SK-N-SH (cell line): ENCODE data around the gene PARP4.

Source experiments
- CHD2 ChIP-seq: fragments of 150-350 bp; IDR thresholded peaks from 2 replicates; pipeline ENCODE4 v1.6.1; 2018; ENCODE audit warnings: low read length; ENCODE audit not compliant: partially characterized antibody
- CTCF ChIP-seq: fragments of 200-600 bp; sonication (generic); IDR thresholded peaks from 2 replicates; pipeline ENCODE4 v1.6.1; 2017; ENCODE audit warnings: antibody characterized with exemption, mild to moderate bottlenecking, moderate library complexity
- EZH2phosphoT487 ChIP-seq: fragments of 200-600 bp; sonication (generic); IDR thresholded peaks from 2 replicates; pipeline ENCODE4 v1.6.1; 2017; ENCODE audit warnings: low read depth, mixed run types, mild to moderate bottlenecking, antibody characterized with exemption, moderate library complexity, borderline replicate concordance
- GABPA ChIP-seq: IDR thresholded peaks from 2 replicates; pipeline ENCODE4 v1.4.0; 2012; ENCODE audit warnings: low read depth, mild to moderate bottlenecking
- MXI1 ChIP-seq: IDR thresholded peaks from 2 replicates; pipeline ENCODE4 v1.6.1; 2012; ENCODE audit warnings: mild to moderate bottlenecking, low read depth, low read length, improper control_type of control experiment
- NFIC ChIP-seq: IDR thresholded peaks from 2 replicates; pipeline ENCODE4 v1.4.0; 2012; ENCODE audit warnings: borderline replicate concordance
- POLR2AphosphoS5 ChIP-seq: IDR thresholded peaks from 2 replicates; pipeline ENCODE4 v1.6.1; 2012; ENCODE audit warnings: low read depth, low read length
- RAD21 ChIP-seq: IDR thresholded peaks from 2 replicates; pipeline ENCODE4 v1.6.1; 2012; ENCODE audit warnings: mild to moderate bottlenecking, low read length
- RFX5 ChIP-seq: IDR thresholded peaks from 2 replicates; pipeline ENCODE4 v1.6.1; 2012; ENCODE audit warnings: mild to moderate bottlenecking, improper control_type of control experiment, low read length
- RXRA ChIP-seq: IDR thresholded peaks from 2 replicates; pipeline ENCODE4 v1.4.0; 2012; ENCODE audit warnings: low read depth, mild to moderate bottlenecking, borderline replicate concordance
- SIN3A ChIP-seq: IDR thresholded peaks from 2 replicates; pipeline ENCODE4 v1.6.1; 2012; ENCODE audit warnings: low read depth, mild to moderate bottlenecking, low read length, moderate library complexity, borderline replicate concordance
- TAF1 ChIP-seq: IDR thresholded peaks from 2 replicates; pipeline ENCODE4 v1.6.1; 2012; ENCODE audit warnings: low read depth, mild to moderate bottlenecking, low read length, moderate library complexity, borderline replicate concordance
- TCF12 ChIP-seq: IDR thresholded peaks from 2 replicates; pipeline ENCODE4 v1.4.0; 2012
- TF ChIP-seq, protein P1 (sequence below): fragments of 150-350 bp; IDR thresholded peaks from 2 replicates; pipeline ENCODE4 v1.6.1; 2017; ENCODE audit warnings: antibody characterized with exemption, low read length, low read depth, borderline replicate concordance

DNA sequence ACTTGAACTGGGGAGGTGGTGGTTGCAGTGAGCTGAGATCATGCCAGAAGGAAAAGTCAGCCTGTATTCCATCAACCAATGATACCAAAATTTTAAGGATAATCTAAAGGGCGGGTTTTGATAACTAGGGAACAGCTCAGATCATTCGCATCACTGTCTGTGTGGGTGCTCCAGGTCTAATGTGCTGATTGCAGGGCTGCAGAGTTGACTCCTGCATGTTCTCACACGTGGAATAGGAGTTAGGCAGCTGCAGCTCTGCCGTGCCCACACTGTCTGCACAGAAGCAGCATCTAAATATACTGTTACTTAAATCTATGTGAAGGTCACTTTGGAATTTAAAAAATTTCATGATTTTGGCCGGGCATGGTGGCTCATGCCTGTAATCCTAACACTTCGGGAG, 4.3 kb upstream of the PARP4 start:
- TF ChIP-seq EZH2phosphoT487 (no peak), RFX5 (no peak), RXRA (no peak), CTCF (no peak), SIN3A (no peak), RAD21 (no peak), NFIC (no peak), POLR2AphosphoS5 (no peak), TCF12 (no peak), MXI1 (no peak), TAF1 (no peak), GABPA (no peak), CHD2 (no peak)
- TF ChIP-seq, protein P1, sequence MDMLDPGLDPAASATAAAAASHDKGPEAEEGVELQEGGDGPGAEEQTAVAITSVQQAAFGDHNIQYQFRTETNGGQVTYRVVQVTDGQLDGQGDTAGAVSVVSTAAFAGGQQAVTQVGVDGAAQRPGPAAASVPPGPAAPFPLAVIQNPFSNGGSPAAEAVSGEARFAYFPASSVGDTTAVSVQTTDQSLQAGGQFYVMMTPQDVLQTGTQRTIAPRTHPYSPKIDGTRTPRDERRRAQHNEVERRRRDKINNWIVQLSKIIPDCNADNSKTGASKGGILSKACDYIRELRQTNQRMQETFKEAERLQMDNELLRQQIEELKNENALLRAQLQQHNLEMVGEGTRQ, result no peak
